Stimulated activated CD8-positive, alpha-beta memory T cell treated with anti-CD3 and anti-CD28 coated beads, Interleukin-4, amount 100 ng/mL, for 24 hours (primary cell): Measurements from ENCODE around the gene TSHZ2.

ENCODE experiments used
- DNase-seq: peaks from one replicate; pipeline ENCODE4 v3.0.0-alpha.2; 2020; ENCODE audit warnings: low read depth

Gene TSHZ2

DNA sequence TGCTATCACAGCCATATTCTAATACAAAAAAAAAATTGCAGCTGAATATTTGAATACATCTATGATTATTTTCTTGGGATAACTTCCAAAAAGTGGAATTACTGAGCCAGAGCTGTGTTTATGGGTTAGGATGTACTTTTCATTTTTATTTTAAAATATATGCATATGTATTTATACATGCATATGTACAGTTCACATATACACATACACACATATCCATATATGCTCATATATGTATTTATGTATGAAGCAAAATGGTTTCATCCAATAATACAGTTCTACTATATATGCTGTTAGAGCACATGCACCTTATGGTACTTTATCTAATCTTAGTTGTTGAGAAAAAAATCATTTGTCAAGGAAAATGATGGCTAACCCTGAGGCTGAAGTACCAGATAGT, 54.9 kb downstream of the TSHZ2 start:
- no peak for DNase-seq

DNA sequence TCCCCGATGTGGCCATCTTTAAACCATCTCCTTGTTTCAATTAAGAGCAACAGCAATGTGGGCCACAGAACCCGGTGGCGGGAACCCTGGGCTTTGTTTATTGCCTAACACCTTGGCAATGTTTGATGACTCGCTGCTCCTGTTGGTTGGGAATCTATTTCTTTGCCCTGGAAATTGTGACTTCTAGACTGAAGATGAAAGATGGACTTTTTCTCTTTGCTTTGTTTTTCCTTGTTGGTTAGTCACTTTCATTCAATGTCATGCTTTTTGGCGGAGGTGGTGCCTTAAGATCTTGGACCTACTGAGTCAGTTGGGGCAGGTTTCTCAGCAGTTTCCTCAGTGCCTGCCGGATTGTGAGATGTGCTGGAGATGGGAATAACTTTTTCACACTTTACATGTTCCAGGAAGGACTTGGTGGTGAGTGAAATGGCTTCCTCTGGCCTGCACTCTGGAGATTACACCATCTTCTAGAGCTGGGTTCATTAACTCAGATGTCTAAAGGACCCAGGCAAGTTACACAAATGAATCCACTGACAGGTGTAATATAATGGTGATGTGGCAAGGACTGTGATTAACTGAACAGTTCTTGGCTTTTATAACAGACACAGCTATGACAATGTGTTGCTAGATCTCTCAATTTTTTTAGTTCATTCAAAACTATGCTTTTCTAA, 56.3 kb downstream of the TSHZ2 start:
- DNase-seq: no peak

DNA sequence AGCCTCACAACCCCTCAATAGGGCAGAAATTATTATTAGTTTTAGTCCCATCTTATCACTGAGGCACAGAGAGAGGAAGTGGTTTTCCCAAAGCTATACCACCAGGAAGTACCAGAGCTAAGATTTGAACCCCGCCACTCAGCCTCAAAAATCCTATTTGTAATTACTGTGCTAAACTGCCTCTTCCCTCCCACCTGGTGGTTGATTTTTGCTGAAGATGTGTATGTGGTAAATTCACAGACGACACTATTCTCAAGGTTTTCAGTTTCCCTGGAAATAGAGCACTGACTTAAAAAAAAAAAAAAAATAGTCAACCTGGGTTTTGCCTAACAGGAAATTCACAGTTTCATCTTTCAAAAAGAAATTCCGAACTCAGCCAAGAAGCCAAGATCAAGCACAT, 57.9 kb downstream of the TSHZ2 start:
- DNase-seq: no peak

DNA sequence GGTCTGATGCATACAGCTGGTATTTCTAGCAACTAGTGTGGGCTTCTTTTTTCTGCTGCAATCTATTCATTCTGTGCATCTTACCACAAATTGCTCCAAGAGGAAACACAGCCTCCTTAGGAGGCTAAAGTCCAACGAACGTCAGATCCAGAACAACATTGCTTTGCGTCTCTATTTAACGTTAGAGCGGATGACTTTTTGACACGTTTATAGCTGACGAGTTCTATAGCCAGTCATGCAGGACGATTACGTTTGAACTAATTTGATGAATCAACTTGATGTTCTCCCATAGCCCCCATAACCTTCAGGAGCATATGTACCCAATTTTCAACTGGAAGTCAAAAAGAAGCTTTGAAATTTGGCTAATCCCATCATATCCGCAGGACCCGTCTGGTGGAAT, 59.9 kb downstream of the TSHZ2 start:
- no peak for DNase-seq

GRCh38 chr20:53032478-53032932, 60.3 kb downstream of the TSHZ2 start:
- DNase-seq: no peak

GRCh38 chr20:53033176-53033575, 61.0 kb downstream of the TSHZ2 start:
- no peak for DNase-seq

DNA sequence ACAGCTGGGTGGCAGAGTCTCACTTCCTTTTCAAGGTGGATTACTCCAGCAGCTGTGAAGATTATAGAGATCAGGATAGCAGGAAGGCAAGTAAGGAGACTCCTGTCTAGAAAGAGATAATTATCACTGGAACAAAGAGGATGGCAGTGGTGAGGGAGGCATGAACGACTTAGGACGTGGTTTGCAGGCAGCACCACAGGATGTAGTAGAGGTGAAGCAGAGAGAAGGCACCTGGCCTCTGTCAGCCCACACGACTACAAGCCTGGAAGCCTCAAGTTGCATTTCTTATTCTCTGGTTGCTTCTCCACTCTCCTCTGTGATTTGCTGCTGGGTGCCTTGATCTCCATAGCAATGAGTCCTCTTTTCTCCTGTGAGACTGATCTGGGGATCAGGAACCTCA, 62.7 kb downstream of the TSHZ2 start:
- no peak for DNase-seq

DNA sequence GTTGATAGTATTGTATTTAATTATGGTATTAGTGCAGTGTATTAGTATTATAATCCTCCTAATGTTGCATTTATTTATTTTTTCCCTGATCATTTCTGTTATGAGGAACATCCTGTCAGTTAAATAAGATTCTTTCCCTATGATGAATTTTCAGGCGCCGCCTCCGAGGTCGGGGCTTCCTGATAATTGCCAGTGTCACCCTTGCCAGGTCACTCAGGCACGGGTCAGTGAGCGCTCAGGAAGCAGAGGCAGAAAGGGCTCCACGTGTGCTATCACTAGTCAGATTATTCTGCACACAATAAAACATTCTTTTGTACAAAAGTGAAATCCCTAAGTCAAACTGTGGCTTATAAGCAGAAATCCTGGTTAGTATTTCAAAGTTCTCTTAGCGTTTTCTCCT, 64.8 kb downstream of the TSHZ2 start:
- DNase-seq: no peak

DNA sequence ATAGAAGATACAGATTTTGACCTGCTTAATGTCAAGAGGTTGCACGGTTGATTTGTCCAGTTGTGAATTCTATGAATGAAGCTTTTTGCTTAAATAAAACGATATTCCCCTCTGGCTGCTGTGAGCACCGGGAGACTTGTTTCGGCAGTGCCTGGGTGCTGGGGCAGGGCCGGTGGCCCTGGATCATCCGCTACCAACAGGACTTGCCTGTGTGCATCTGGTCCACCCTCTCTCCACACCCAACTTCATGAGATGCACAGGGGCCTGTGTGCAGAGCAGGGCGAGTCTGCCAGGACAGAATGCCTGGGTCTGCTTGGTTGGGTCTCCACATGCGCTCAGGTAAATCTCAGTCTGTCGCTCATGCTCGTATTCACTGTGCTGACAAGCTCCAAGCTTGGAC, 65.5 kb downstream of the TSHZ2 start:
- no peak for DNase-seq

DNA sequence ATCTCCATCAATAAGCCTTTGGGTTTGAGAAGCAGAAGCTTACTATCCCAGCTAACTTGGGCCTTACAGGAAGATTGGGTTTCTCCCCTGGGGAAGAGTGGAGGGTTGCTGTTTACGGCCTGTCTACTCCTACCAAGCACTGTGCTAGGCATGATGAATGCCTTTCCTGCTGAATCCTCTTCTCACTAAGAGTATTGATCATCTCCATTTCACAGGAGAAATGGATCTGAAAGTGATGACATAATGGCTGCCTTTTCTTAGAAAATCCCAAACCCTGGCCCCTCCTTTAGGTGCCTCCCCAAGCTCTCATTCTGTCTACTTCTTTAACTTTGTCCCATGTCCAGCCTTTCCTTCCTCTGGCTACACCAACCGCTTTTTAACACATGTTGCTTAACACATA, 66.1 kb downstream of the TSHZ2 start:
- no peak for DNase-seq

DNA sequence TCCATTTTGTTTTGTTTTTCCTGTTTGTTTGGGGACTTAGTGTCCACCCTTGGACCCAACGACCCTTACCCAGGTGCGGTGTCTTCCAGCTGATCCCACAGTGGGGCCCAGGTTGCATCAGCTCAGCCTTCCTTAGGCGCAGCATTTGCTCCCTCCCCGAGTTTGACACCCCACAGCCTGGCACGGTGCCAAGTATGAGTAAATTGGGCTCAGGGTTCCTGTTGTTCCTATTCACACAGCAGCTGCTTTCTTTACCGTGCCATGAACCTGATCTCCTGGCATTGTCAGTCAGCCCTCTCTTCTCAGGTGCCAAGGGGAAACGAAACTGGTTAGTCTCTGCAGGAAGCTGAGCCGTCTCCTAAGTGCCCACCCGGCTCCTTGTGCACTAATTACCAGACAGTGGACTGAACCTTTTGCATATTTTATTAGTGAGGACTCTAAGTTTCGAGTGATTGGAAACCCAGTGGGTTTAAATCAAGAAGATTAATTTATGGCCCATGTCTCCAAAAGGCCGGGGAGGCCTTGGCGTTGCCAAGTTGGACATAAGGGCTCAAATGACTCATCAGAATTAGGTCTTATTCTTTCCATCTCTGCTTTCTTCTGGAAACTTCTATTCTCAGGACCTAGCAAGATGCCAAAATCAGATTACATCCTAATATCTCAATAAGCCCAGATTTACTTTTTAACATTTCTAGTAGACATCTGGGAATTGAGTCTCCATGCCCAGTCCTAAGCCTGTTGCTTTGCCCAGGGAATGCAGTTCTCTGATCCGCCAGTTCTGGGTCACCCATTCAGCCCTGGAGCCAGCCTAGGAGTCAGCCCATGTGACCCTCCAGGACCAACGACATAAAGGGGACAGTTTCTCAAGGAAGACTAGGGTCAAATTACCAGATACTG, 68.8 kb downstream of the TSHZ2 start:
- DNase-seq: no peak

- DNase-seq: no peak
These were observed 70.4 kb downstream of the TSHZ2 start for GRCh38 chr20:53042521-53042920.

DNA sequence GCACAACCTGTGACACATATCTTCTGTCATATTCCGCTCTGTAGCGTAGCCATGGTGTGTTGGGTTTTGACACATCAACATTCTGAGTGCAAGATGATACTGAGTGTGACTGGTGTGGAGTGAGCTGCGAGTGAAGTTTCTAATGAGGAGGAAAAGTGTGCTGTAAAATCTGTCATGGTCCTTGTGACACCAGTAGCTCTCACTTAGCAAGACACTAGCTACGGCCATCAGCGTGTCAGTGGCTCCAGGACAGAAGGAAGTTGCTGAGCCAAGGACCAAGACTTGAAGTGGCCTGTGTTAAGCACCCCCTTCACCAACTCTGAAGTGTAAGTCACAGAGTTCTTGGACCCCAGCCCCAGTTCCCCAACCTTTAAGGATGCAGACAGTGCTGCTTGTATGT, 72.1 kb downstream of the TSHZ2 start:
- DNase-seq: no peak

GRCh38 chr20:53045941-53046340, 73.8 kb downstream of the TSHZ2 start:
- no peak for DNase-seq

GRCh38 chr20:53047203-53047602, 75.0 kb downstream of the TSHZ2 start:
- no peak for DNase-seq

GRCh38 chr20:53048387-53048786, 76.2 kb downstream of the TSHZ2 start:
- no peak for DNase-seq

GRCh38 chr20:53050338-53050737, 78.2 kb downstream of the TSHZ2 start:
- DNase-seq: no peak

GRCh38 chr20:53052380-53052779, 80.2 kb downstream of the TSHZ2 start:
- no peak for DNase-seq

DNA sequence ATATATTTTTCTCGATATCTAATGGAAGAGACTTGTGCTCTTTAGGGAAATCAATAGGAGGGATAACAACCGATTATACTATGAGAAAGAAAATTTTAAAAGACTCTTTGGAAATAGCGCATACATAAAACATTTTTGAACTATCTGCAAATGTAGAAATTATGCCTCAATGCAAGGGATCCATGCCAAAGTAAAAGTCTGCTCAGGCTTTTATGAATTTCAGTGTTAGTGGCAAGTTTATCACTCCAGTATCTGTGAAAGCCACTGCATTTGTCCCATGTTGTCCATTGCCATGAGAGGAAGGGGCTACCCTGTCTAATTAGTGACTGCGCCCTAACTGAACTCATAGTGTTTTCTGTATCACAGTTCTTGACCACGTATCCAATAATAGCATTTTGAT, 81.4 kb downstream of the TSHZ2 start:
- DNase-seq: no peak

DNA sequence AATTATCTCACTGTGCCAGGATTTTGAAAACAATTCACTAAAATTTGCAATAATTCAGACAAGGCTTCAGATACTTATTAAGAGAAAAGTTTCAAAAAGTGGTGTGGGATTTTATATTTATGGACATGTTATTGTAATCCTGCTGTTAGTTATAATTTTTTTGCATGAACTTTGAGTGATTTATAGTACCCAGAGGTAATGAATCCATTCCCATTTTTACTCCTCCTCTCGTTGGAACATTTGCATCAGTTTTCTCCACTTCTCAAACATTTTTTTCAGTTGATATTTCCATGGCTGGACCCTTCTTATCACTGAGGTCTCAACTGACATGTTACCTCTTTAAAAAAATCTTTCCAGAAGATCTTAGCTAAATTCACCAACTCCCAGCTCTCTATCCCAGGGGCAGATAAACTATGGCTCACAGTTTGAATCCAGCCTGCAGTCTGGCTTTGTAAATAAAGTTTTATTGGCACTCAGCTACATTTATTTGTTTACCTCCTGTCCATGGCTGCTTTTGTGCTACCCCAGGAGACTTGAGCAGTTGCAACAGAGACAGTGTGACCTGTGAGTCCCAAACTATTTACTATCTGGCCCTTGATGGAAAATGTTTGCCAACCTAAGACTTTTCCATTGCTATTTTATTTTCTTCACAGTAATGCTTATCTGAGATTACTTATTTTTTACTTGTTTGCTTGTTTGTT, 83.4 kb downstream of the TSHZ2 start:
- DNase-seq: no peak

DNA sequence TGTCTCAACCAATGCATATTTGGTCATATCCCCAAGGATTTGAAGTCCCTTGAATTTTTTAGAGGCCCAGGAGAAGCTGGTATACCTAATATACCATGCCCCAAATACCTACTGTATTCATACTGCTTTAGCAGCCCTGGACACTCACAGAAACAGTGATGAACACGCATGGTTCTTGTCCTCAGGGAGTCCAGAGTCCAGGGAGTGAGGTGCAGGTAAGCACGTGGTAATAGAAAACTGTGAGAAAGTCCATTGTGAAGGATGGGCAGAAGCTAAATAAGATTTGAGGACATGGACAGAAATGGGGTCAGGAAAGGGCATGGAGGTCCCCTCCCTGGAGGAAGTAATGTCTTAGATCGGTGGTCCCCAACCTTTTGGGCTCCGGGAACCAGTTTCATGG, 85.4 kb downstream of the TSHZ2 start:
- DNase-seq: no peak

DNA sequence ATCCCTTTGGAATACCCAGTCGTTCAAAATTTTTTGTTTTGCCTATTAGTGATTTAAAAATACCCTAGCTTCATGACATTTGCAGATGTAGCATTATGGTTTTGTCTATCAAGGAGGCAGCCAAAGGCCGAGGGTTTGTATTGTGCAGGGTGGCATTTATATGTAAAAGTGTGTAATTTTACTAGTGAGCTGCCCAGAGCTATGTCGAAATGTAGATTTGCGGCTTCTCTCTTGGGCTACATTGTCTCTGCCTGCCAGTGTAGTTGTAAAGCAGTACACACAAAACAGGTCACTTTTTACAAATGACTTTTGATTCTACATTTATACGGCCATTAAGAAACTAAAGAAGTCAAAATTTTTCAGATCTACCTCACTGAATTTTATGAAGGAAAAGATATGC, 87.7 kb downstream of the TSHZ2 start:
- no peak for DNase-seq
